HFFc6 (cell line): Measurements from ENCODE around the gene EML1. TPM values are rescaled to one million over a fixed set of nuclear protein-coding genes. Genes with fewer than 3 reads are reported as not detected.

Source experiments
- DNase-seq: peaks from one replicate; pipeline ENCODE4 v3.0.0-alpha.2; 2018
- H3K27ac Mint-ChIP-seq: 2 replicates; pipeline ENCODE4 v1.8.0; 2020; ENCODE audit warnings: mild to moderate bottlenecking, mixed read lengths
- H3K27me3 Mint-ChIP-seq: 2 replicates; pipeline ENCODE4 v1.8.0; 2021; ENCODE audit warnings: mild to moderate bottlenecking, moderate library complexity, mixed read lengths; ENCODE audit not compliant: insufficient read depth
- H3K36me3 Mint-ChIP-seq: 2 replicates; pipeline ENCODE4 v1.8.0; 2021; ENCODE audit warnings: low read depth, mixed read lengths
- H3K4me1 Mint-ChIP-seq: 2 replicates; pipeline ENCODE4 v1.8.0; 2020; ENCODE audit warnings: low read depth, mixed read lengths
- H3K4me3 Mint-ChIP-seq: 2 replicates; pipeline ENCODE4 v1.8.0; 2020; ENCODE audit warnings: mild to moderate bottlenecking, moderate library complexity, mixed read lengths
- H3K9me3 Mint-ChIP-seq: 2 replicates; pipeline ENCODE4 v1.8.0; 2020; ENCODE audit warnings: mild to moderate bottlenecking, mixed read lengths
- CTCF ChIP-seq: fragments of 200-600 bp; sonication (generic); IDR thresholded peaks from 2 replicates; pipeline ENCODE4 v1.5.0; 2021; ENCODE audit warnings: antibody characterized with exemption, mild to moderate bottlenecking
- total RNA-seq, 6 experiments: library from RNA; stranded (reverse); fragmentation: NEBNext Ultra II Directional; extraction: Animal tissue kit (Norgen Biotek cat#: 25700); gene quantifications; 2 replicates in 1 of 6; 3 replicates in 5 of 6; pipeline ENCODE4 v1.2.3, GENCODE V29; 2021

The EML1 gene
- total RNA-seq, 6 experiments from 2014 or later = 13.2 to 27.6 (median 22.2) TPM

DNA sequence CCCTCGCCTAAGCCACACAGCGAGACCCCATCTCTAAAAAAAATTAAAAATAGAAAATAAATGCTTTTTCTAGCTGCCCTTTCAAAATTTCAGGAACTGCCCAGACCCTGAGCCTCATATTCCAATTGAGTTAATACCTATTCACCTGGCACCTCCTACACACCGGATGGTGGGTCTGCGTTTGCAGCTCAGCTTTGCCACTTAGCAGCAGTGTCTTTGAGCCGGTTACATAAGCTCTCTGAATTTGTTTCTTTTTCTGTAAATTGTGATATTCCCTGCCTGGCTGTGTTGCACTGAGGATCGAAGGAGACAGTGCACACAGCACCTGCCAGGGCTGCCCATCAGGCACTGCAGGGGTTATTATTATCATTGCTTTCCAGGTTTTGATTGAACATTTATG, 125.6 kb downstream of the EML1 start:
- no peak for DNase-seq
- Mint-ChIP-seq H3K4me3 (no peak overlapping the region), H3K4me1 (no peaks in the 10 kb centered on the region), H3K27me3 (no peaks in the 10 kb centered on the region), H3K9me3 (no peaks in the 10 kb centered on the region), H3K27ac (no peak overlapping the region), H3K36me3 (no peaks in the 10 kb centered on the region)
- TF ChIP-seq CTCF = no peak

GRCh38 chr14:99921425-99921824, 128.2 kb downstream of the EML1 start:
- no peak for DNase-seq
- H3K9me3 Mint-ChIP-seq = no peaks in the 10 kb centered on the region
- H3K4me3 Mint-ChIP-seq = no peak overlapping the region
- H3K36me3 Mint-ChIP-seq = peaks cover 6% of the 10 kb centered on the region; the same call in 1 of the 2 replicates
- H3K27ac Mint-ChIP-seq = no peak overlapping the region
- H3K4me1 Mint-ChIP-seq = no peaks in the 10 kb centered on the region
- H3K27me3 Mint-ChIP-seq = no peaks in the 10 kb centered on the region; the same call in 1 of the 2 replicates
- TF ChIP-seq CTCF = no peak

GRCh38 chr14:99924379-99924778, 131.2 kb downstream of the EML1 start:
- Mint-ChIP-seq H3K9me3 (peaks cover 5% of the 10 kb centered on the region; the same call in 1 of the 2 replicates), H3K27ac (no peak overlapping the region), H3K4me3 (no peak overlapping the region), H3K27me3 (peaks cover 1% of the 10 kb centered on the region; the same call in 1 of the 2 replicates), H3K4me1 (no peaks in the 10 kb centered on the region), H3K36me3 (peaks cover 12% of the 10 kb centered on the region)
- no peak for DNase-seq
- TF ChIP-seq CTCF = no peak

- Mint-ChIP-seq H3K4me3 (no peak overlapping the region), H3K36me3 (peaks cover 12% of the 10 kb centered on the region), H3K9me3 (peaks cover 5% of the 10 kb centered on the region; the same call in 1 of the 2 replicates), H3K27ac (no peak overlapping the region), H3K27me3 (peaks cover 3% of the 10 kb centered on the region; the same call in 1 of the 2 replicates), H3K4me1 (no peaks in the 10 kb centered on the region)
- no peak for DNase-seq
- no peak for TF ChIP-seq CTCF
These were observed 132.3 kb downstream of the EML1 start for GRCh38 chr14:99925471-99925870.

- H3K27me3 Mint-ChIP-seq = peaks cover 3% of the 10 kb centered on the region; the same call in 1 of the 2 replicates
- TF ChIP-seq CTCF = no peak
These were observed 135.8 kb downstream of the EML1 start for GRCh38 chr14:99928963-99929362.

More at GRCh38 chr14:99928963-99929362, 135.8 kb downstream of the EML1 start:
- no peaks in the 10 kb centered on the region for H3K4me1 Mint-ChIP-seq
- peaks cover 5% of the 10 kb centered on the region; the same call in 1 of the 2 replicates for H3K9me3 Mint-ChIP-seq
- DNase-seq = no peak
- no peak overlapping the region for H3K4me3 Mint-ChIP-seq
- no peak overlapping the region for H3K27ac Mint-ChIP-seq
- peaks cover 12% of the 10 kb centered on the region for H3K36me3 Mint-ChIP-seq
